NT2/D1 (cell line): ENCODE measurements around the gene PRDX3.
"Not testable (repeated sequence)": the region's sequence is repeated elsewhere in the genome, so short reads cannot be mapped to it uniquely, and the experiment has no call there.

Experiments used
- DNase-seq: peaks from one replicate; pipeline ENCODE4 v3.0.0-alpha.2; 2011; ENCODE audit warnings: low read depth, low spot score
- H3K27me3 ChIP-seq: 2 replicates; pipeline ENCODE4 v1.6.0; 2011; ENCODE audit warnings: mild to moderate bottlenecking; ENCODE audit not compliant: insufficient read length, insufficient read depth
- H3K36me3 ChIP-seq: 2 replicates; pipeline ENCODE4 v1.6.1; 2011; ENCODE audit warnings: mild to moderate bottlenecking, low read length, mixed read lengths; ENCODE audit not compliant: insufficient read depth, insufficient read length
- H3K4me1 ChIP-seq: 2 replicates; pipeline ENCODE4 v1.5.1; 2011; ENCODE audit not compliant: insufficient read depth, insufficient read length
- H3K4me3 ChIP-seq: 2 replicates; pipeline ENCODE4 v1.5.1; 2011; ENCODE audit warnings: low read depth; ENCODE audit not compliant: insufficient read length
- H3K9ac ChIP-seq: 2 replicates; pipeline ENCODE4 v1.6.0; 2011; ENCODE audit warnings: low read depth; ENCODE audit not compliant: insufficient read length
- H3K9me3 ChIP-seq: 2 replicates; pipeline ENCODE4 v1.5.1; 2011; ENCODE audit warnings: mild to moderate bottlenecking, low read length; ENCODE audit not compliant: insufficient read depth
- SUZ12 ChIP-seq: IDR thresholded peaks from 2 replicates; pipeline ENCODE4 v1.6.1; 2011; ENCODE audit not compliant: insufficient read length, insufficient read depth; ENCODE audit errors: extremely low read depth
- YY1 ChIP-seq: IDR thresholded peaks from 2 replicates; pipeline ENCODE4 v1.6.1; 2011; ENCODE audit not compliant: insufficient read length, insufficient read depth
- ZNF274 ChIP-seq: IDR thresholded peaks from 2 replicates; pipeline ENCODE4 v1.6.1; 2011; ENCODE audit warnings: mild to moderate bottlenecking, low read depth, low read length

The PRDX3 gene

GRCh38 chr10:119161680-119162451 lies 16.7 kb downstream of the PRDX3 start:
- no peak for DNase-seq
- Histone ChIP-seq H3K36me3 (peaks cover 38% of the 10 kb centered on the region), H3K4me3 (no peak overlapping the region), H3K9me3 (no peaks in the 10 kb centered on the region), H3K4me1 (peaks cover 2% of the 10 kb centered on the region), H3K27me3 (no peaks in the 10 kb centered on the region), H3K9ac (no peak overlapping the region)
- TF ChIP-seq ZNF274 (no peak), YY1 (no peak), SUZ12 (no peak)

- TF ChIP-seq YY1 = no peak
- no peak for TF ChIP-seq SUZ12
- no peak for TF ChIP-seq ZNF274
- no peak for DNase-seq
- H3K4me1 ChIP-seq = no peaks in the 10 kb centered on the region
- H3K9me3 ChIP-seq = no peaks in the 10 kb centered on the region
- no peak overlapping the region for H3K9ac ChIP-seq
- H3K36me3 ChIP-seq = peaks cover 60% of the 10 kb centered on the region
- H3K4me3 ChIP-seq = no peak overlapping the region
- no peaks in the 10 kb centered on the region for H3K27me3 ChIP-seq
These were observed 19.3 kb downstream of the PRDX3 start for GRCh38 chr10:119159332-119159731.

GRCh38 chr10:119153661-119154060 lies 25.0 kb downstream of the PRDX3 start:
- peaks cover 53% of the 10 kb centered on the region for H3K36me3 ChIP-seq
- no peaks in the 10 kb centered on the region for H3K4me1 ChIP-seq
- H3K9me3 ChIP-seq = no peaks in the 10 kb centered on the region
- H3K9ac ChIP-seq = no peak overlapping the region
- H3K4me3 ChIP-seq = no peak overlapping the region
- no peak for TF ChIP-seq YY1
- TF ChIP-seq SUZ12 = no peak
- TF ChIP-seq ZNF274 = no peak
- no peaks in the 10 kb centered on the region for H3K27me3 ChIP-seq
- no peak for DNase-seq

DNA sequence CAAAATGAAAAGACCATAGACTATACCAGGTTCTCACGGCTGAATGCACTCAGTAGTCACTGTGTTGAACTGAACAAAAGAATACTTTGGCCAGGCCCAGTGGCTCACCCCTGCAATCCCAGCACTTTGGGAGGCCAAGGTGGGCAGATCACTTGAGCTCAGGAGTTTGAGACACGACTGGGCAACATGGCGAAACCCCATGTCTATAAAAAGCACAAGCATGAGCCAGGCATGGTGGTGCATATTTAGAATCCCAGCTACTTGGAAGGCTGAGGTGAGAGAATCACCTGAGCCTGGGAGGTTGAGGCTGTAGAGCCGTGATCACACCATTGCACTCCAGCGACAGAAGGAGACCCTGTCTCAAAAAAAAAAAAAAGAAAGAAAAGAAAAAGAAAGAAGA lies 25.6 kb downstream of the PRDX3 start:
- no peak overlapping the region for H3K4me3 ChIP-seq
- no peak overlapping the region for H3K9ac ChIP-seq
- H3K36me3 ChIP-seq = peaks cover 56% of the 10 kb centered on the region
- no peaks in the 10 kb centered on the region for H3K4me1 ChIP-seq
- H3K27me3 ChIP-seq = no peaks in the 10 kb centered on the region
- DNase-seq = no peak
- H3K9me3 ChIP-seq = no peaks in the 10 kb centered on the region
- TF ChIP-seq ZNF274 (no peak), SUZ12 (no peak), YY1 (no peak)

DNA sequence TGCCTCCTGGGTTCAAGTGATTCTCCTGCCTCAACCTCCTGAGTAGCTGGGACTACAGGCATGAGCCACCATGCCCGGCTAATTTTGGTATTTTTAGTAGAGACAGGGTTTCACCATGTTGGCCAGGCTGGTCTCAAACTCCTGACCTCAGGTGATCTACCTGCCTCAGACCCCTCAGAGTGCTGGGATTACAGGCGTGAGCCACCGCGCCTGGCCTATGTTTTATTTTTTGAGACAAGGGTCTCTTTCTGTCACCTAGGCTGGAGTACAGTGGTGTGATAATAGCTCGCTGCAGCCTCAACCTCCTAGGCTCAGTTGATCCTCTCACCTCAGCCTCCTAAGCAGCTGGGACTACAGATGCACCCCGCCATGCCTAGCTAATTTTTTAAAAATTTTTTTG lies 27.0 kb downstream of the PRDX3 start:
- DNase-seq, H3K4me1 ChIP-seq, H3K9me3 ChIP-seq, H3K9ac ChIP-seq, H3K27me3 ChIP-seq, H3K4me3 ChIP-seq: not testable (repeated sequence)
- H3K36me3 ChIP-seq = peaks cover 62% of the 10 kb centered on the region

- H3K4me3 ChIP-seq = no peak overlapping the region
- no peaks in the 10 kb centered on the region for H3K27me3 ChIP-seq
- H3K36me3 ChIP-seq = peaks cover 49% of the 10 kb centered on the region
- H3K4me1 ChIP-seq = no peaks in the 10 kb centered on the region
- no peak for TF ChIP-seq ZNF274
- no peak for TF ChIP-seq SUZ12
- no peak for TF ChIP-seq YY1
- no peaks in the 10 kb centered on the region for H3K9me3 ChIP-seq
- H3K9ac ChIP-seq = no peak overlapping the region
- no peak for DNase-seq
These were observed 28.9 kb downstream of the PRDX3 start for GRCh38 chr10:119149729-119150128.

DNA sequence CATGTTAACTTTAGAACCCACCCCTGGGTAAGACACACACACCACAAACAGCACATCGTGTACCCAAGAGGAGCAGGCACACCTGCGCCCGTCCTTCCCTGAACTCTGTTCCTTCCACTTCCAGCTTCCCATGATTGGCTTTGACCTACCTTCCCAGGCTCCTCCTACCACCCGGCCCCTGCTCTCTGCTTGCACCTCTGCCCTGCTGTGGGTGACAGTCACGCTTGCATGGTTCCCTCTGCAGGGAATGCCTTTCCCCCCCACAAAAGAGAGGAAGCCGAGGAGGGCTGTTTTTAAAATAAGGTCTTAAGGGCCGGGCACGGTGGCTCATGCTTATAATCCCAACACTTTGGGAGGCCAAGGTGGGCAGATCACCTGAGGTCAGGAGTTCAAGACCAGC lies 29.5 kb downstream of the PRDX3 start:
- Histone ChIP-seq H3K36me3 (peaks cover 44% of the 10 kb centered on the region), H3K9me3 (no peaks in the 10 kb centered on the region), H3K4me3 (no peak overlapping the region), H3K4me1 (no peaks in the 10 kb centered on the region), H3K27me3 (no peaks in the 10 kb centered on the region), H3K9ac (no peak overlapping the region)
- DNase-seq = no peak
- no peak for TF ChIP-seq SUZ12

GRCh38 chr10:119143657-119144056 lies 35.0 kb downstream of the PRDX3 start:
- Histone ChIP-seq H3K9me3 (no peaks in the 10 kb centered on the region), H3K4me1 (peaks cover 3% of the 10 kb centered on the region), H3K4me3 (no peak overlapping the region), H3K36me3 (peaks cover 38% of the 10 kb centered on the region), H3K9ac (no peak overlapping the region), H3K27me3 (no peaks in the 10 kb centered on the region)
- TF ChIP-seq SUZ12 (no peak), YY1 (no peak), ZNF274 (no peak)
- no peak for DNase-seq
